NOMO-1 treated with dmso at 0.1 percent for 144 hours (cell line): ENCODE results near the gene KLF2.
"Not testable (repeated sequence)": the region's sequence is repeated elsewhere in the genome, so short reads cannot be mapped to it uniquely, and the experiment has no call there.

Experiments used
- DNase-seq: peaks from one replicate; lab custom pipeline; 2025; ENCODE audit not compliant: unreplicated experiment; lab: John Stamatoyannopoulos, UW

Gene KLF2

DNA sequence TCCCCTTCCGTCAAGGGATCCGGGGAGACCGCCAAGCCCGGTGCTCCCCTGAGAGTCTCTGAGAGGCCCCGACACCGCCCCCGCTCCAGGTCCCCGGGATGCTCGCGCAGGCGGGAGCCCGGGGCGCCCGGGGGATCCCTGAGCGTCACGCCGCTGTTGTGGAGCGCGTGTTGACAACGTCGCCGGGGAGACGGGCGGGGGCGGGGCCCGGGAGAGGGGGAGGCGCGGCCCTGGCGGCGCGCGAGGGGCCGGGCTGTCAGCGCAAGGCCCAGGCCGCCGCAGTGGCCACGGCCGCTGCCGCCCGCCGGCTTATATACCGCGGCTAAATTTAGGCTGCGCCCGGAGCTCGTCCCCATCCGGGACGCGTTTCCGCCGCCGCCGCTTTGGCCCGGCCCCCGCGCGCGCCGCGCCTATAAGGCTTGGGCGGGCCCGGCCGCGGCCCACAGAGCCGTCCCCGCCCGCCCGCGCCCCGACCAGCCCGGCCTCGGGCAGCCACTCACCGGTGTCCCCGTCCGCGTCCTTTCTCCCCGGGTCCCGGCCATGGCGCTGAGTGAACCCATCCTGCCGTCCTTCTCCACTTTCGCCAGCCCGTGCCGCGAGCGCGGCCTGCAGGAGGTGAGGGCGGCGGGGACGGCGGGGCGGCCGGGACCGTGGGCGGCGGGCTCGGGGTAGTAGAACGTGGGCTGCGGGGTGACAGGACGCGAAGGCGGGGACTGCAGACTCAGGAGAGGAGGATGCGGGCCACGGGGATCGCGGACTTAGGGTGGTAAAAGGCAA lies at the start of gene KLF2:
Gene KLF2, plus strand, starts transcription at position 443 of the 777 bp plus-strand sequence. Its CDS starts 98 bp downstream, at position 541.
- peak; percentile 85 for DNase-seq

GRCh38 chr19:16280306-16280705 lies 44.3 kb upstream of the KLF2 start:
- DNase-seq: no peak

GRCh38 chr19:16281743-16282142 lies 42.9 kb upstream of the KLF2 start:
- no peak for DNase-seq

DNA sequence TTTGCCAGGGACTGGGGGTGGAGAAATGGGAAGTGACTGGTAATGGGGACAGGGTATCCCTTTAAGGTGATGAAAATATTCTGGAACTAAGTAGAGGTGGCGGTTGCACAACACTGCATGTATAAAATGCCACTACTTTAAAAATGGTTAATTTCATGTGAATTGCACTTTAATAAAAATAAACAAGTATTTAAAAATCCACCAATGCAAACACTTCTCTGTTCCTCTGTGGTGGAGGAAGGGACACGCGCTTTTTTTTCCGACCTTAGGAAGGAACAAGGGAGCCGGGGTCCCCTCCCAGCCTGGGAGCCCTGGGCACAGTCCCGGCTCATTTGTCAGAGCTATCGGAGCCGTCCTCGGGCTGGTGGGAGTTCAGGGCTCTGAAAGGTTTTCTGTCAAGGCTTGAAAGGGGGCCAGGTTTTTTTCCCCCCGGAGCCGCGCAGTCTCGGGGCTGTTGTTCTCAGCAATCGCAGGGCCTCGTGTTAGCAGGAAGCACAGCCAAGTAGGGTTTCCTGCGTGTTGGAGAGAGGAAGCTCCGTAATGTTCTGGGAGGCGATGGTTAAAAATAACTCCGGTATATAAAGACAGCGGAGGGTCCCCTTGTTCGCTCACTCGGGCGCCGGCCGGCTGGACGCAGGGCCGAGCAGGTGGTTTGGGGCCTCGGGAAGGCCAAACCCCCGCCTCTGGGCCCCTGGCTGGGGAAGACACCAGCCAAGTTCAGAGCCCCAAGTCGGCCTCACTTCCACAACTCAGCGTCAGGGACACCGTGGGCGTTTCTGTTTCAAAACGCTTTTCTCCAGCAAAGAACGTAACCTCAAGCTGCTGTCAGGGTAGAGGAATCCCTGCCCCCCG lies 41.2 kb upstream of the KLF2 start:
- peak; percentile 75 for DNase-seq

DNA sequence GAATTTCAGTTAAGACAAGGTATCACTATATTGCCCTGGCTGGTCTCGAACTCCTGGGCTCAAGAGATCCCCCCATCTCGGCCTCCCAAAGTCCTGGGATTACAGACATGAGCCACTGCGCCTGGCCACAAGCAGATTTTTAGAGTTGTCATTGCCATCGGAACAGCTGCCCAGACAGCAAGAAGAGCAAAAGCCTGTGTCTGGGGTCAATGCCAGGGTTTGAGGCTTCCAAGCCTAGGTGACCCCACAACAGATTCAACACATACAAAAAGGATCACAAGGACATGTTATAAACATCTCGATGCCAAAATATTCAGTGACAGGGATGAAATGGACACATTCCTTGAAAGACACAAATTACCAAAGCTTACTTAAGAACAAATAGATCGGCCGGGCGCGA lies 40.1 kb upstream of the KLF2 start:
- no peak for DNase-seq

GRCh38 chr19:16285079-16285478 lies 39.5 kb upstream of the KLF2 start:
- not testable (repeated sequence) for DNase-seq

DNA sequence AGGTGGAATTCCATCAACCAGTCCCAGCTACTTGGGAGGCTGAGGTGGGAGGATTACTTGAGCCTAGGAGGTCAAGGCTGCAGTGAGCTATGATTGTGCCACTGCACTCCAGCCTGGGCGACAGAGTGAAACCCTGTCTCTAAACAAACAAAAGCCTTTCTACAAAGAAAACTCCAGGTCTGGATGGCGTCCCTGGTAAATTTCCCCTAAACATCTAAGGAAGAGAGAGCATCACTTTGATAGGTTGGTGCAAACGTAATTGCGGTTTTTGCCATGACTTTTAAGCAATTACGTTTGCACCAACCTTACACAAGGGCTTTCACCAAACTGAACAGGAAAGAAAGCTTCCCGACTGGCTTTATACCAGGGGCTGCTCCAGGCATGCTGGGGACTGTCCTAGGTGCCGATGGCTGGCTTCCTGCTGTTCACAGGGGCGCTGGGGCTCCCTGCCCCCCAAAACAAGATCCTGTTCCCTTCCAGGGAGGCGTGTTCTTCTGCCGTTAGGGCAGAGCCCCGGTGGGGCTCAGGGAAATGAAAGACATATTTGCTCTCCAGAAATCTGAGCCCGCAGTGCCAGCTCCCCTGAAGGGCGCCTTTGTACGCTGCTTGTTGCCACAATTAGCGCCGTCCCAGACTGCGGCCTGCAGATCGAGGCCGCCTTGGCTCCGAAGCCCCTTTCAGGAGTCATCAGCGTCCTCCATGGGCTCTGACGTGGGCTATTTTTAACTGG lies 38.7 kb upstream of the KLF2 start:
- no peak for DNase-seq

GRCh38 chr19:16288544-16288943 lies 36.1 kb upstream of the KLF2 start:
- no peak for DNase-seq

DNA sequence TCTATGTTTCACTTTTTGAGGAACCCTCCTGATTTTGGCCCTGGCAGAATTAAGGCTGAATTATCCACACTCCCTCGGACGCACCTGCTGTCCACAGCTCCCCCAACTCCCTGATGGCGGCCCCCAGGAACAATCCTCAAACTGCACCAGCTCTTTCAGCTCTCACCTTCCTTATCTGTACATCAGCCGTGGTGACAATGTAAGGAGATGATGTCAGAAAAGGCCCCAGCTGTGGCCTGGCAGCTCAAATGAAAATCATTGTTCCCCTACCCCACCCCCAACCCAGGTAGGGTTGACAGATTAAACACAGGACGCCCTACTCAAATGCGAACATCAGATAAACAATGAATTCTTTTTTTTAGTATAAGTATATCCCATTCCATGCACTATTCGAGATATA lies 35.0 kb upstream of the KLF2 start:
- no peak for DNase-seq

DNA sequence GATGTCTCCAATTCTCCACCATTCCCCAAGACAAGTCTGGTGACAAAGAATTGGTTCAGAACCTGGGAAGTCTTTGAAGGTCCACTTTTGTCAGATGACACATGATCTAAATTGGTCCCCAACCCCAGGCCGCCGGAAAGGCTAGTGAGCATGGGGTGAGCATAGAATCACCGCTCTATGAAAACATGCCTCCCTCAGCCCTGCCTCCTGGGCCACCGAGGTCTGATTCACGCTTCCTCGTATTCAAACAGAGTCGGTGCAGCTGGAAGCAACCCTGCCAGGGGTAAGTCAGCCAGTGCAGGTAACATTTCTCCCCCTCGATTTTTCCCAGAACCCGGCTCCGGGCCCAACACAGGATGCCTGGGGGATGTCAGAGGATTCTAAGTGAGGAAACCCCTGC lies 33.9 kb upstream of the KLF2 start:
- no peak for DNase-seq

GRCh38 chr19:16293118-16294091 lies 31.2 kb upstream of the KLF2 start:
- DNase-seq: peak; percentile 47

DNA sequence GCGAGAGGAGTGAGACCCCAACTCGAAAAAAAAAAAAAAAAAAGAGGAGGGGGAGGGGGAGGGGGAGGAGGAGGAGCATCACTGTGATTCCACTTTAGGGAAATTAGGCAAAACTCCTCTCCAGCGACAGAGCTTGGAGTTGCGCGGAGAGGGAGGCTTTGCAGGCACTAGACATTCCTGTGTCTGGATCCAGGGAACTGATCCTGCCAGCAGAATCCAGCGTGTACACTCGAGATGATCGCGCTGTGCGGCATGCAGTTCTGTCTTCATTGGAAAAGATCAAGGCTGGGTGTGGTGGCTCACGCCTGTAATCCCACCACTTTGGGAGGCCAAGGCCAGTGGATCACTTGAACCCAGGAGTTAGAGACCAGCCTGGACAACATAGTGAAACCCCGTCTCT lies 29.6 kb upstream of the KLF2 start:
- no peak for DNase-seq

GRCh38 chr19:16296713-16297112 lies 27.9 kb upstream of the KLF2 start:
- no peak for DNase-seq

- no peak for DNase-seq
Measured at GRCh38 chr19:16297575-16298178, 26.9 kb upstream of the KLF2 start.

- no peak for DNase-seq
Measured at GRCh38 chr19:16298334-16298733, 26.3 kb upstream of the KLF2 start.

GRCh38 chr19:16301999-16302694 lies 22.5 kb upstream of the KLF2 start:
- DNase-seq: no peak

DNA sequence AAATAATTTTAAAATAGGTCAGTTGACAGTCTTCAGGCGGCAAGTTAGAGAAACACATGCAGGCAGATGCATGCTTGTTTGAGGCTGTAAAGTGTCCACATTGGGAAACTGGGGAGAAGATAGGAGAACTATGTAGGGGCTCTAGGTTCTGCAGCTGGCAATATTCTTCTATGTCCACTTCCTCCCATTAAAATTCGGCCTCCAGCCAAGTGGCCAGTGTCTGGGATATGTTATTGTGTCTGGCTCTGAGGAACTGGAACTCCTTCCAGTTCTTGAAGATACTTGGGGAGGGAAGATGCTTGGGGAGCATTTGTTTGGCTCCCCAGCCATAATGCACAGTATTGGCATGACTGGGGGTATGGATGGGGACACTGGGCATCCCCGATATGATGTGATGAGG lies 20.9 kb upstream of the KLF2 start:
- no peak for DNase-seq

- DNase-seq: not testable (repeated sequence)
Measured at GRCh38 chr19:16304511-16304910, 20.1 kb upstream of the KLF2 start.

GRCh38 chr19:16305060-16305459 lies 19.6 kb upstream of the KLF2 start:
- DNase-seq: not testable (repeated sequence)
